Endothelial cell (in vitro differentiated cells): Measurements from ENCODE around the gene OPN3. TPM values are rescaled to one million over a fixed set of nuclear protein-coding genes. Genes with fewer than 3 reads are reported as not detected.

Source experiments
- DNase-seq: peaks from one replicate; pipeline ENCODE4 v3.0.0; 2021; ENCODE audit warnings: low spot score
- H3K27ac Mint-ChIP-seq: one replicate; pipeline ENCODE4 v1.8.0; 2021; ENCODE audit warnings: mixed read lengths, inconsistent platforms; ENCODE audit not compliant: unreplicated experiment
- H3K27me3 Mint-ChIP-seq: one replicate; pipeline ENCODE4 v1.8.0; 2021; ENCODE audit warnings: mild to moderate bottlenecking, moderate library complexity, mixed read lengths, inconsistent platforms; ENCODE audit not compliant: unreplicated experiment
- H3K36me3 Mint-ChIP-seq: one replicate; pipeline ENCODE4 v1.8.0; 2021; ENCODE audit warnings: mild to moderate bottlenecking, low read depth, mixed read lengths, inconsistent platforms; ENCODE audit not compliant: unreplicated experiment
- H3K4me1 Mint-ChIP-seq: one replicate; pipeline ENCODE4 v1.8.0; 2021; ENCODE audit warnings: mild to moderate bottlenecking, mixed read lengths, inconsistent platforms; ENCODE audit not compliant: unreplicated experiment
- H3K4me3 Mint-ChIP-seq: one replicate; pipeline ENCODE4 v1.8.0; 2021; ENCODE audit warnings: mild to moderate bottlenecking, mixed read lengths, inconsistent platforms; ENCODE audit not compliant: unreplicated experiment
- H3K9me3 Mint-ChIP-seq: one replicate; pipeline ENCODE4 v1.8.0; 2021; ENCODE audit warnings: mixed read lengths, inconsistent platforms; ENCODE audit not compliant: unreplicated experiment
- CTCF ChIP-seq: fragments of 200-600 bp; sonication (generic); IDR thresholded peaks from one replicate; pipeline ENCODE4 v1.5.0; 2021; ENCODE audit warnings: antibody characterized with exemption; ENCODE audit not compliant: unreplicated experiment
- total RNA-seq: library from RNA; stranded (reverse); fragmentation: NEBNext Ultra II Directional; extraction: Animal tissue kit (Norgen Biotek cat#: 25700); gene quantifications from one replicate; pipeline ENCODE4 v1.2.1, GENCODE V29; 2021; ENCODE audit not compliant: unreplicated experiment

Gene OPN3
- total RNA-seq, 1 donor from 2014 or later: 19.7 TPM

GRCh38 chr1:241632987-241633386 is 7.2 kb downstream of the OPN3 start:
- Mint-ChIP-seq H3K4me3 (no peak overlapping the region), H3K27me3 (no peaks in the 10 kb centered on the region), H3K27ac (no peak overlapping the region), H3K36me3 (peaks cover 7% of the 10 kb centered on the region), H3K4me1 (peaks cover 18% of the 10 kb centered on the region), H3K9me3 (no peaks in the 10 kb centered on the region)
- no peak for DNase-seq
- TF ChIP-seq CTCF: no peak

DNA sequence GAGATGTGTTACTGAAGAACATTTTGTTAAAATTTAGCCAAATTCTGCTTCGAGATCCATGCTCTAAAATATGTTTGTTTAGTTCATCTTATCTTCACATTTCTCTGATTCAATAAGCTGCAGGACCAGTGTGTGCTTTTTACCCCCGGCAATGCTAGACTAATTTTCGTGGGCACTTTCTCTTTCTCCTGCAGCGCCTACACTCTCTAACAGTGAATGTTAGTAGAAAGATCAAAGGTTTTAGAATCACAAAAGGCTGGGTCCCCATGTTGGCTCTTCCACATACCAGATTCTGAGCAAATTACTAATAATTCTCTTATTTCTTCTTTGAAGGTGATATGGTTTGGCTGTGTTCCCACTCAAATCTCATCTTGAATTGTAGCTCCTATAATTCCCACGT is 8.5 kb downstream of the OPN3 start:
- peaks cover 10% of the 10 kb centered on the region for H3K4me1 Mint-ChIP-seq
- no peaks in the 10 kb centered on the region for H3K27me3 Mint-ChIP-seq
- peaks cover 7% of the 10 kb centered on the region for H3K36me3 Mint-ChIP-seq
- no peaks in the 10 kb centered on the region for H3K9me3 Mint-ChIP-seq
- no peak overlapping the region for H3K4me3 Mint-ChIP-seq
- no peak for DNase-seq
- H3K27ac Mint-ChIP-seq: no peak overlapping the region
- no peak for TF ChIP-seq CTCF

- no peak for TF ChIP-seq CTCF
- Mint-ChIP-seq H3K27ac (no peak overlapping the region), H3K36me3 (peaks cover 7% of the 10 kb centered on the region), H3K9me3 (no peaks in the 10 kb centered on the region), H3K4me3 (no peak overlapping the region), H3K4me1 (peaks cover 8% of the 10 kb centered on the region), H3K27me3 (no peaks in the 10 kb centered on the region)
- DNase-seq: no peak
Observed at GRCh38 chr1:241630899-241631298, 9.3 kb downstream of the OPN3 start.

DNA sequence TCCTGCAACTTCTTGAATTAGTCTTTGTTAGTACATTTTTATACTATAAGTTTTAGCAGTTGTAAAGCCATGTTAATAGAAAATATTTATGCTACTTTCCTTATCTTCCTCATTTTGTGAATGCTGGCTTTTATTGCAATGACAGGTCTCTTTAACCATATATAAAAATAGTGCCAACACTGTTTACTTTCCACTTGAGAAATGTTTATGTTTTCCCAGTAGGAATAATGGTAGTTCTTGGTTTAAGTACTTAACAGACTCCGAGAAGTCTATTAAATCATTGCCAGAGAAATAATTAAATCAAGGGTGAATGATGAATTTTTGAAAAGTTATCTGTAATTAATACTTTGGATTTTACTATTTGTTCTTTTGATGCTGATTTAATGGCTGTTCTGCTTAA is 9.7 kb downstream of the OPN3 start:
- Mint-ChIP-seq H3K27me3 (no peaks in the 10 kb centered on the region), H3K4me1 (peaks cover 8% of the 10 kb centered on the region), H3K9me3 (no peaks in the 10 kb centered on the region), H3K36me3 (peaks cover 6% of the 10 kb centered on the region), H3K27ac (no peak overlapping the region), H3K4me3 (no peak overlapping the region)
- no peak for DNase-seq
- TF ChIP-seq CTCF: no peak

- DNase-seq: no peak
- Mint-ChIP-seq H3K27me3 (no peaks in the 10 kb centered on the region), H3K4me3 (no peak overlapping the region), H3K36me3 (peaks cover 1% of the 10 kb centered on the region), H3K9me3 (no peaks in the 10 kb centered on the region), H3K27ac (no peak overlapping the region), H3K4me1 (peaks cover 8% of the 10 kb centered on the region)
- TF ChIP-seq CTCF: no peak
Observed at GRCh38 chr1:241630005-241630404, 10.2 kb downstream of the OPN3 start.
